ENCODE results near the gene CD96. TPM values are rescaled to one million over a fixed set of nuclear protein-coding genes. Genes with fewer than 3 reads are reported as not detected.

CD96 gene
- polyA plus RNA-seq, 1 donor from 2014 or later: not detected

DNA sequence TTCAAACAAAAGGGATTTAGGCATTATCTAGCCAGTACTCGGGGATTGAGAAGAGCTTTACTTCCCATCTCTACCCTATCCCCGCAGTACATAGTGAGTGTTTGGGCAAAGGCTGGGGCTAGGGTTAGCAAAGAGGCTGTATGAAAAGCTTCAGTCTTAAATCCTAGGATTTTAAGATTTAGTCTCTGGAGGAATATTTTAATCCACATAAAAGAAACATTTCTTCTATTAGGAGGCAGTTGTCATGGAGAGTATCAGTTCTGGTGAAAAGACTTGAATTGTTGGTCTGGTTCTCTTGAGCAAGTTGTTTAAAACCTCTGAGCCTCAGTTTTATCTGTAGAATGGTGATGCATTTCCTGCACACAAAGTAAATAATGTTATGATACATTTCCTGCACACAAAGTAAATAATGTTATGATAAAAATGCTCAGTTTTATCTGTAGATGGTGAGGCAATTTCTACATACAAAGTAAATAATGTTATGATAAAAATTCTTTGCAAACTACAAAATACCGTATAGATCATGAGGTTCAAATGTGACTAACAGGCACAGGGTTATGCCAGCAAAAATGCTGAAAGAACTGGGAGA lies 107.1 kb downstream of the CD96 start:
- Histone ChIP-seq H3K4me2 (ENCODE audit: low read length) (no peak overlapping the region), H2AFZ (ENCODE audit: low read depth, low read length) (no peak overlapping the region), H3K27me3 (ENCODE audit: insufficient read depth, low read depth, low read length) (no peaks in the 10 kb centered on the region), H4K20me1 (ENCODE audit: insufficient read depth) (no peaks in the 10 kb centered on the region), H3F3A (ENCODE audit: insufficient read depth, low read length, poor library complexity, severe bottlenecking) (no peaks in the 10 kb centered on the region), H3K79me2 (replicated peaks; ENCODE audit: insufficient read depth, low read length) (no peaks in the 10 kb centered on the region), H3K27ac (ENCODE audit: low read length) (no peak overlapping the region), H3K9me2 (ENCODE audit: insufficient read depth, low read length) (no peaks in the 10 kb centered on the region), H3K4me3 (ENCODE audit: low read length) (no peak overlapping the region), H3K9ac (ENCODE audit: low read length) (no peak overlapping the region), H3K36me3 (ENCODE audit: insufficient read depth, low read length) (no peaks in the 10 kb centered on the region), H3K9me3 (ENCODE audit: low read length) (no peaks in the 10 kb centered on the region)
- TF ChIP-seq MXI1 (conservative IDR thresholded peaks at IDR 0.05; ENCODE audit: poor library complexity, severe bottlenecking) (no peak), RAD21 (conservative IDR thresholded peaks at IDR 0.05) (no peak)
- TF ChIP-seq, protein P1, sequence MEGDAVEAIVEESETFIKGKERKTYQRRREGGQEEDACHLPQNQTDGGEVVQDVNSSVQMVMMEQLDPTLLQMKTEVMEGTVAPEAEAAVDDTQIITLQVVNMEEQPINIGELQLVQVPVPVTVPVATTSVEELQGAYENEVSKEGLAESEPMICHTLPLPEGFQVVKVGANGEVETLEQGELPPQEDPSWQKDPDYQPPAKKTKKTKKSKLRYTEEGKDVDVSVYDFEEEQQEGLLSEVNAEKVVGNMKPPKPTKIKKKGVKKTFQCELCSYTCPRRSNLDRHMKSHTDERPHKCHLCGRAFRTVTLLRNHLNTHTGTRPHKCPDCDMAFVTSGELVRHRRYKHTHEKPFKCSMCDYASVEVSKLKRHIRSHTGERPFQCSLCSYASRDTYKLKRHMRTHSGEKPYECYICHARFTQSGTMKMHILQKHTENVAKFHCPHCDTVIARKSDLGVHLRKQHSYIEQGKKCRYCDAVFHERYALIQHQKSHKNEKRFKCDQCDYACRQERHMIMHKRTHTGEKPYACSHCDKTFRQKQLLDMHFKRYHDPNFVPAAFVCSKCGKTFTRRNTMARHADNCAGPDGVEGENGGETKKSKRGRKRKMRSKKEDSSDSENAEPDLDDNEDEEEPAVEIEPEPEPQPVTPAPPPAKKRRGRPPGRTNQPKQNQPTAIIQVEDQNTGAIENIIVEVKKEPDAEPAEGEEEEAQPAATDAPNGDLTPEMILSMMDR (IDR thresholded peaks at IDR 0.05; ENCODE audit: poor library complexity, severe bottlenecking): no peak

DNA sequence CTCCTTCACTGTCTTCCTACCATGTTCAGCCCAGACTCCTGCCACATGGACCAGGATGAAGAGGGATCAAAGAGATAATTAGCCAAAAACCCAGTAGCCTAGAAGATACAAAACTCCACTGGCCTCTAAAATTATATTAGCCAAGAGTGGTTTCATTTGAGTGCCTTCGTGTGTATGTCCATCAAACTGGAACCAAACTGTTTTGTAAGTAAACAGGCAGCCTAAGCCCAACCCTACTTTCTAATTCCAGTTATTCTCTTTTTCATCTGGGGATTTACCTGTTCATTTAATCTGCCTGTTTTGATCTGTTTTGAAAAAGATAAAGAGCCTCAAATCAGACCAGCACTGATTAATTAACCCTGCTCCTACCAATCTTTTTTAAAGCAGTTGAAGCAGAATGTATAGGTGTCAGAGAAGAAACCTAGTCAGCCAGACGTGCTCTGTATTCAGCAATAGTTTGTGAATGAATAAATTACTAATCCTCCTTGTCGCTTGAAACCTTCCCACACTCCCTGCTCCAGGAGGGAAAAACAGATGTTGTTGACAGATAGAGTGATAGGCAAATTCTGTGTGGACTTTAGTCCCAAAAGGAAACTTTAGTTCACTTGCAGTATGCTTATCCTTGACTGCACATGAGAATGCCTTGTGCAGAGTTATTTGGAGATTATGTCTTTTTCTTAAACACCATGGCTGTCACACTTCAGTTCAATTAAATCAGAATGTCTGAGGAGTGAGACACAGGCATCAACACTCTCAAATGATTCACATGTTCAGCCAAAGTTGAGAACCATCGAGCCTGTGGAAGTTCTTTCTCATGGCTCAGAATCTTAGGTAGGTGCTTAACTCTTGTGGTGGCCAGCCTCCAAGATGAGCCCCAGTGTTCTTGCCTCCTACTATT lies 108.6 kb downstream of the CD96 start:
- Histone ChIP-seq H3K36me3 (ENCODE audit: insufficient read depth, low read length) (no peaks in the 10 kb centered on the region), H3K9me3 (ENCODE audit: low read length) (no peaks in the 10 kb centered on the region), H3K27ac (ENCODE audit: low read length) (no peak overlapping the region), H3K4me3 (ENCODE audit: low read length) (no peak overlapping the region), H3K79me2 (replicated peaks; ENCODE audit: insufficient read depth, low read length) (no peaks in the 10 kb centered on the region), H2AFZ (ENCODE audit: low read depth, low read length) (no peak overlapping the region), H3K27me3 (ENCODE audit: insufficient read depth, low read depth, low read length) (no peaks in the 10 kb centered on the region), H3K9me2 (ENCODE audit: insufficient read depth, low read length) (no peaks in the 10 kb centered on the region), H3K4me2 (ENCODE audit: low read length) (no peak overlapping the region), H3F3A (ENCODE audit: insufficient read depth, low read length, poor library complexity, severe bottlenecking) (no peaks in the 10 kb centered on the region), H3K9ac (ENCODE audit: low read length) (no peak overlapping the region), H4K20me1 (ENCODE audit: insufficient read depth) (no peaks in the 10 kb centered on the region)
- TF ChIP-seq, protein P2, sequence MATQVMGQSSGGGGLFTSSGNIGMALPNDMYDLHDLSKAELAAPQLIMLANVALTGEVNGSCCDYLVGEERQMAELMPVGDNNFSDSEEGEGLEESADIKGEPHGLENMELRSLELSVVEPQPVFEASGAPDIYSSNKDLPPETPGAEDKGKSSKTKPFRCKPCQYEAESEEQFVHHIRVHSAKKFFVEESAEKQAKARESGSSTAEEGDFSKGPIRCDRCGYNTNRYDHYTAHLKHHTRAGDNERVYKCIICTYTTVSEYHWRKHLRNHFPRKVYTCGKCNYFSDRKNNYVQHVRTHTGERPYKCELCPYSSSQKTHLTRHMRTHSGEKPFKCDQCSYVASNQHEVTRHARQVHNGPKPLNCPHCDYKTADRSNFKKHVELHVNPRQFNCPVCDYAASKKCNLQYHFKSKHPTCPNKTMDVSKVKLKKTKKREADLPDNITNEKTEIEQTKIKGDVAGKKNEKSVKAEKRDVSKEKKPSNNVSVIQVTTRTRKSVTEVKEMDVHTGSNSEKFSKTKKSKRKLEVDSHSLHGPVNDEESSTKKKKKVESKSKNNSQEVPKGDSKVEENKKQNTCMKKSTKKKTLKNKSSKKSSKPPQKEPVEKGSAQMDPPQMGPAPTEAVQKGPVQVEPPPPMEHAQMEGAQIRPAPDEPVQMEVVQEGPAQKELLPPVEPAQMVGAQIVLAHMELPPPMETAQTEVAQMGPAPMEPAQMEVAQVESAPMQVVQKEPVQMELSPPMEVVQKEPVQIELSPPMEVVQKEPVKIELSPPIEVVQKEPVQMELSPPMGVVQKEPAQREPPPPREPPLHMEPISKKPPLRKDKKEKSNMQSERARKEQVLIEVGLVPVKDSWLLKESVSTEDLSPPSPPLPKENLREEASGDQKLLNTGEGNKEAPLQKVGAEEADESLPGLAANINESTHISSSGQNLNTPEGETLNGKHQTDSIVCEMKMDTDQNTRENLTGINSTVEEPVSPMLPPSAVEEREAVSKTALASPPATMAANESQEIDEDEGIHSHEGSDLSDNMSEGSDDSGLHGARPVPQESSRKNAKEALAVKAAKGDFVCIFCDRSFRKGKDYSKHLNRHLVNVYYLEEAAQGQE (IDR thresholded peaks at IDR 0.05; ENCODE audit: borderline replicate concordance): no peak
- no peak for TF ChIP-seq TAF1 (IDR thresholded peaks at IDR 0.05; ENCODE audit: low read depth)
- no peak for TF ChIP-seq RAD21 (conservative IDR thresholded peaks at IDR 0.05)
- TF ChIP-seq POLR2AphosphoS5 (IDR thresholded peaks at IDR 0.05): no peak
- TF ChIP-seq MXI1 (conservative IDR thresholded peaks at IDR 0.05; ENCODE audit: poor library complexity, severe bottlenecking): no peak
- TF ChIP-seq EZH2 (IDR thresholded peaks at IDR 0.05; ENCODE audit: borderline replicate concordance, insufficient read depth, low read length, poor library complexity, severe bottlenecking): no peak
- TF ChIP-seq, protein P1 (IDR thresholded peaks at IDR 0.05; ENCODE audit: poor library complexity, severe bottlenecking): no peak
- TF ChIP-seq EP300 (conservative IDR thresholded peaks at IDR 0.05; ENCODE audit: poor library complexity, severe bottlenecking): no peak
- TF ChIP-seq SMC3 (conservative IDR thresholded peaks at IDR 0.05; ENCODE audit: poor library complexity): no peak
